ENCODE results near the gene TRHDE. TPM values are rescaled to one million over a fixed set of nuclear protein-coding genes. Genes with fewer than 3 reads are reported as not detected.

TRHDE gene
- total RNA-seq, 3 donors from 2014 or later = 0.98 to 43.2 (median 2.2) TPM

DNA sequence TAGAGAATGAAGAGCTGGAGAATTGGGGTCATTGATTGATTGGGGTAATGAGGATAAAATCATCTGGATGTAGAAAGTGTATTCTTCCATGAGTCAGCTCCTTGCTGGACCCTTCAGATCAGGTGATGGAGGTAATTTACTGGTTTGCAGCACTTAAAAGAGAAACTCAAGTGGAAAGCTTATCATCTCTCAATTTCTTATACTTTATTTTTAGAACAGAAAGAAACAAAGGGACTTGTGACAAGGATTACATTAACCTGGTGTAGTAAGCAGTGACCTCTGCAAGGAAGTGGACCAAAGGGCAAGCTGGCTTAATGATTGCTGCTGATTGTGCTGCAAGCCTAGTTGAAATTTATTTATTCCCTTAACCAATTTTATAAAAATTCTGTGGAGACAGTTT, 405.0 kb downstream of the TRHDE start:
- Histone ChIP-seq H3K4me3 (no peak overlapping the region), H3K36me3 (no peaks in the 10 kb centered on the region), H3K4me1 (no peaks in the 10 kb centered on the region), H3K27me3 (no peaks in the 10 kb centered on the region), H3K9me3 (no peaks in the 10 kb centered on the region), H3K27ac (no peak overlapping the region)
- TF ChIP-seq POLR2A (IDR thresholded peaks at IDR 0.05) (no peak), POLR2AphosphoS5 (IDR thresholded peaks at IDR 0.05) (no peak)
- TF ChIP-seq, protein P1, sequence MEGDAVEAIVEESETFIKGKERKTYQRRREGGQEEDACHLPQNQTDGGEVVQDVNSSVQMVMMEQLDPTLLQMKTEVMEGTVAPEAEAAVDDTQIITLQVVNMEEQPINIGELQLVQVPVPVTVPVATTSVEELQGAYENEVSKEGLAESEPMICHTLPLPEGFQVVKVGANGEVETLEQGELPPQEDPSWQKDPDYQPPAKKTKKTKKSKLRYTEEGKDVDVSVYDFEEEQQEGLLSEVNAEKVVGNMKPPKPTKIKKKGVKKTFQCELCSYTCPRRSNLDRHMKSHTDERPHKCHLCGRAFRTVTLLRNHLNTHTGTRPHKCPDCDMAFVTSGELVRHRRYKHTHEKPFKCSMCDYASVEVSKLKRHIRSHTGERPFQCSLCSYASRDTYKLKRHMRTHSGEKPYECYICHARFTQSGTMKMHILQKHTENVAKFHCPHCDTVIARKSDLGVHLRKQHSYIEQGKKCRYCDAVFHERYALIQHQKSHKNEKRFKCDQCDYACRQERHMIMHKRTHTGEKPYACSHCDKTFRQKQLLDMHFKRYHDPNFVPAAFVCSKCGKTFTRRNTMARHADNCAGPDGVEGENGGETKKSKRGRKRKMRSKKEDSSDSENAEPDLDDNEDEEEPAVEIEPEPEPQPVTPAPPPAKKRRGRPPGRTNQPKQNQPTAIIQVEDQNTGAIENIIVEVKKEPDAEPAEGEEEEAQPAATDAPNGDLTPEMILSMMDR (IDR thresholded peaks at IDR 0.05) = no peak
- DNase-seq (ENCODE audit: low spot score in 2 of 2) = no peak
- intact Hi-C loops (cut with DNase I; ENCODE audit: low total_unique reads) = no loop called here

DNA sequence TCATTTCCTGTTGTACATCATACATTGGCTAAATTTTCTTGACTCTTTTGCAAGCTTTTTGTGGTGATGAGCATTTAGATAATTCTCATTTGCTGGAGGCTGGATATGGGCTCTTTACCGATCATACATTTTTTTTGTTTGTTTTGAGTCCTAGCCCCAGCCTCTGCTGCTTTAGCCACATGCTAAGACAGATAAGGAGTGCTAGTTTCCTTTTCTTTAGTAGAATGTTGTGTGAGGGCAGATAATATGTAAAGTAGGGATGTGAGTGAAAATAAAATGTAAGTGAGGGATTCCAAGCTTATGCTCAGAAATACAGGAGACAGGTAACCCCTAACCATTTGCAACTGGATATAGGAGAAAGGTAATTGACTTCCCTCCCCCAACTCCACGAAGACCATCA, 405.7 kb downstream of the TRHDE start:
- TF ChIP-seq, protein P1 (IDR thresholded peaks at IDR 0.05) = no peak
- TF ChIP-seq POLR2AphosphoS5 (IDR thresholded peaks at IDR 0.05) (no peak), POLR2A (IDR thresholded peaks at IDR 0.05) (no peak)
- no peak overlapping the region for H3K4me3 ChIP-seq
- no peaks in the 10 kb centered on the region for H3K36me3 ChIP-seq
- H3K27ac ChIP-seq = no peak overlapping the region
- intact Hi-C loops (cut with DNase I; ENCODE audit: low total_unique reads) = no loop called here
- no peaks in the 10 kb centered on the region for H3K4me1 ChIP-seq
- H3K9me3 ChIP-seq = no peaks in the 10 kb centered on the region
- H3K27me3 ChIP-seq = no peaks in the 10 kb centered on the region
- DNase-seq (ENCODE audit: low spot score in 2 of 2) = no peak

DNA sequence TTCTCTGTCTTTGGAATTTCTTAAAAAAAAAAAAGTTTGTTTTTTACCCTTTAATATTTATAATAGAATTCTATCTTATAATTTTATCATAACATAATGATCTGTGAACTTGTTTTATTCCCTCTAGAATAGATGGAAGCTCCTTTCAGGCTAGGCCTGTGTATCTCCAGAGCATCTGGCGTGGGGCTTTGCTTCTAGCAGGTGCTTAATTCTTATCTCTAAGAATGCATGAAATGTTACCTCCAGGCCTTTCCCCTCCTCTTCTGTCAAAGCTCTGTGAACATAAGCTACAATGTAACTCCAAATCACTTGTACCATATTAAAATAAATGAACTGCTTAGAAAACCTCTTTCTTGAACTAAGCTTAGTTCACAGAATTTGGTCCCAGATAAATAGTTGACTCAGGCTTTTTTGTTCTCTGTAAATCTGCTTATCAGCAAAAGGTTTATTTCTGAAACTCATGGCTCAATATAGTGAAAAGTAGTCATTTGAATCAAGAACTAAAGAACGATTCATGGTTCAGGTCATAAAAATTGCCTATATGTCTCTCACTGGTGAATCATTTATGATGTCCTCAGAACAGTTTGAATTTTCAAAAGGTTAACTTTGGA, 407.1 kb downstream of the TRHDE start:
- no peaks in the 10 kb centered on the region for H3K4me1 ChIP-seq
- intact Hi-C loops (cut with DNase I; ENCODE audit: low total_unique reads) = no loop called here
- DNase-seq (ENCODE audit: low spot score in 2 of 2) = no peak
- H3K27me3 ChIP-seq = no peaks in the 10 kb centered on the region
- TF ChIP-seq, protein P1 (IDR thresholded peaks at IDR 0.05) = no peak
- TF ChIP-seq POLR2AphosphoS5 (IDR thresholded peaks at IDR 0.05) (no peak), POLR2A (IDR thresholded peaks at IDR 0.05) (no peak)
- no peak overlapping the region for H3K27ac ChIP-seq
- no peaks in the 10 kb centered on the region for H3K9me3 ChIP-seq
- no peak overlapping the region for H3K4me3 ChIP-seq
- H3K36me3 ChIP-seq = no peaks in the 10 kb centered on the region

DNA sequence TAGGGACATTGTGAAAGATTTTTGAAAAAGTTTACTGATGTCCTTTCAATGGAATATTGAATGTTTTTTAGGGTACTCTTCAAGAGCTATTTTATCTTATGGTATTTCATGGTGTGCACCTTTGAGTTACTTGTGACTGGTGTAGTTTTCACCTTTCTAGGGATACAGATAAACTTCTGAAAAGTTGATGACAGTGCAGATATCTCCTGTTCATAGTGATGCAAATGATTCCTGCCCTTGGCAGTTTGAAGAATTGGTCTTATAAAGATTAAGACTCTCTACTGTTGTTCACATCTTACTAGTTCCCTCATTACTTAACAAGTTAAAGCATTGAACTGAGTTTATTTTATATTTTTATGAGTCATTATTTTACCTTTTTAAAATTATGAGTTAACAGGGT, 408.9 kb downstream of the TRHDE start:
- no peak for DNase-seq (ENCODE audit: low spot score in 2 of 2)
- H3K27ac ChIP-seq = no peak overlapping the region
- H3K9me3 ChIP-seq = no peaks in the 10 kb centered on the region
- no peaks in the 10 kb centered on the region for H3K36me3 ChIP-seq
- no peak overlapping the region for H3K4me3 ChIP-seq
- no peak for TF ChIP-seq POLR2A (IDR thresholded peaks at IDR 0.05)
- TF ChIP-seq, protein P1 (IDR thresholded peaks at IDR 0.05) = no peak
- no peak for TF ChIP-seq POLR2AphosphoS5 (IDR thresholded peaks at IDR 0.05)
- no peaks in the 10 kb centered on the region for H3K27me3 ChIP-seq
- intact Hi-C loops (cut with DNase I; ENCODE audit: low total_unique reads) = no loop called here
- H3K4me1 ChIP-seq = no peaks in the 10 kb centered on the region

DNA sequence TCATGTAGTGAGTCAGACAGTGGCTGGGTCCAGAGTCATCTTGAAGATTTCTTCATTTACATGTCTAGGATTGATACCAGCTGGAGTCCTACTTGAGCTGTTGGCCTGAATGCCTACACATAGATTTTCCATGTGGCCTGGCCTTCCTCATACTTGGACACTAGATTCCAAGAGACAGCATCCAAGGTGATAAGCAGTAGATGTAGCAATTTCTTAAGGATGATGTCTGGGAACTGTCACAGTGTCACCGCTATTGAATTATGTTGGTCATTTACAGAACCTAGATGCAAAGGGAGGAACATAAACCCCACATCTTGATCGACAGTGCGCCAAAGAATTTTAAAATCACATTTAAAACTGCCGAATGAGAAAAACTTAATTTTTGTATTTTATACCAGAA, 412.3 kb downstream of the TRHDE start:
- no peak for TF ChIP-seq POLR2AphosphoS5 (IDR thresholded peaks at IDR 0.05)
- TF ChIP-seq, protein P1 (IDR thresholded peaks at IDR 0.05) = no peak
- no peak for TF ChIP-seq POLR2A (IDR thresholded peaks at IDR 0.05)
- intact Hi-C loops (cut with DNase I; ENCODE audit: low total_unique reads) = no loop called here
- H3K9me3 ChIP-seq = no peaks in the 10 kb centered on the region
- no peaks in the 10 kb centered on the region for H3K36me3 ChIP-seq
- H3K27me3 ChIP-seq = no peaks in the 10 kb centered on the region
- H3K4me3 ChIP-seq = no peak overlapping the region
- H3K27ac ChIP-seq = no peak overlapping the region
- H3K4me1 ChIP-seq = no peaks in the 10 kb centered on the region
- DNase-seq (ENCODE audit: low spot score in 2 of 2) = no peak

All from breast epithelium (tissue), 4 donors.